HL-60 (cell line): ENCODE results near the gene CENPP.

Source experiments
- DNase-seq, 2 experiments: peaks; one replicate each; pipeline ENCODE4 v3.0.0-alpha.2; 2010 to 2020; ENCODE audit warnings: low read depth in 1 of 2, low spot score in 1 of 2
- H3K27ac ChIP-seq: fragments of 250-450 bp; sonication (Bioruptor Pico); replicated peaks from 2 replicates; pipeline ENCODE4 v1.5.1; 2020; ENCODE audit warnings: mild to moderate bottlenecking, moderate library complexity
- H3K27me3 ChIP-seq: fragments of 250-450 bp; sonication (Bioruptor Pico); 2 replicates; pipeline ENCODE4 v1.5.1; 2021; ENCODE audit warnings: mild to moderate bottlenecking, moderate library complexity; ENCODE audit not compliant: insufficient read depth, poor library complexity, severe bottlenecking
- H3K4me3 ChIP-seq: replicated peaks from 2 replicates; pipeline ENCODE4 v1.5.1; 2011; ENCODE audit warnings: mild to moderate bottlenecking, control low read depth, low read length; ENCODE audit not compliant: insufficient read depth
- GABPA ChIP-seq: IDR thresholded peaks from 2 replicates; pipeline ENCODE4 v1.6.1; 2012; ENCODE audit warnings: low read depth
- POLR2AphosphoS5 ChIP-seq: IDR thresholded peaks from 2 replicates; pipeline ENCODE4 v1.6.1; 2012; ENCODE audit warnings: low read depth
- SPI1 ChIP-seq: IDR thresholded peaks from 2 replicates; pipeline ENCODE4 v1.6.1; 2012; ENCODE audit warnings: low read depth, mild to moderate bottlenecking, borderline replicate concordance
- TF ChIP-seq, protein P1 (sequence below): IDR thresholded peaks from 2 replicates; pipeline ENCODE4 v1.6.1; 2012; ENCODE audit warnings: low read depth; ENCODE audit not compliant: insufficient replicate concordance
- TF ChIP-seq, protein P2 (sequence below): IDR thresholded peaks from one replicate; pipeline ENCODE4 v1.5.1; 2011; ENCODE audit warnings: low read length, control low read depth, inconsistent platforms; ENCODE audit not compliant: insufficient read depth

The CENPP gene

GRCh38 chr9:92509050-92509449 lies 183.3 kb downstream of the CENPP start:
- TF ChIP-seq, protein P1, sequence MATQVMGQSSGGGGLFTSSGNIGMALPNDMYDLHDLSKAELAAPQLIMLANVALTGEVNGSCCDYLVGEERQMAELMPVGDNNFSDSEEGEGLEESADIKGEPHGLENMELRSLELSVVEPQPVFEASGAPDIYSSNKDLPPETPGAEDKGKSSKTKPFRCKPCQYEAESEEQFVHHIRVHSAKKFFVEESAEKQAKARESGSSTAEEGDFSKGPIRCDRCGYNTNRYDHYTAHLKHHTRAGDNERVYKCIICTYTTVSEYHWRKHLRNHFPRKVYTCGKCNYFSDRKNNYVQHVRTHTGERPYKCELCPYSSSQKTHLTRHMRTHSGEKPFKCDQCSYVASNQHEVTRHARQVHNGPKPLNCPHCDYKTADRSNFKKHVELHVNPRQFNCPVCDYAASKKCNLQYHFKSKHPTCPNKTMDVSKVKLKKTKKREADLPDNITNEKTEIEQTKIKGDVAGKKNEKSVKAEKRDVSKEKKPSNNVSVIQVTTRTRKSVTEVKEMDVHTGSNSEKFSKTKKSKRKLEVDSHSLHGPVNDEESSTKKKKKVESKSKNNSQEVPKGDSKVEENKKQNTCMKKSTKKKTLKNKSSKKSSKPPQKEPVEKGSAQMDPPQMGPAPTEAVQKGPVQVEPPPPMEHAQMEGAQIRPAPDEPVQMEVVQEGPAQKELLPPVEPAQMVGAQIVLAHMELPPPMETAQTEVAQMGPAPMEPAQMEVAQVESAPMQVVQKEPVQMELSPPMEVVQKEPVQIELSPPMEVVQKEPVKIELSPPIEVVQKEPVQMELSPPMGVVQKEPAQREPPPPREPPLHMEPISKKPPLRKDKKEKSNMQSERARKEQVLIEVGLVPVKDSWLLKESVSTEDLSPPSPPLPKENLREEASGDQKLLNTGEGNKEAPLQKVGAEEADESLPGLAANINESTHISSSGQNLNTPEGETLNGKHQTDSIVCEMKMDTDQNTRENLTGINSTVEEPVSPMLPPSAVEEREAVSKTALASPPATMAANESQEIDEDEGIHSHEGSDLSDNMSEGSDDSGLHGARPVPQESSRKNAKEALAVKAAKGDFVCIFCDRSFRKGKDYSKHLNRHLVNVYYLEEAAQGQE, result no peak
- TF ChIP-seq SPI1, result no peak
- TF ChIP-seq GABPA, result no peak
- TF ChIP-seq, protein P2, sequence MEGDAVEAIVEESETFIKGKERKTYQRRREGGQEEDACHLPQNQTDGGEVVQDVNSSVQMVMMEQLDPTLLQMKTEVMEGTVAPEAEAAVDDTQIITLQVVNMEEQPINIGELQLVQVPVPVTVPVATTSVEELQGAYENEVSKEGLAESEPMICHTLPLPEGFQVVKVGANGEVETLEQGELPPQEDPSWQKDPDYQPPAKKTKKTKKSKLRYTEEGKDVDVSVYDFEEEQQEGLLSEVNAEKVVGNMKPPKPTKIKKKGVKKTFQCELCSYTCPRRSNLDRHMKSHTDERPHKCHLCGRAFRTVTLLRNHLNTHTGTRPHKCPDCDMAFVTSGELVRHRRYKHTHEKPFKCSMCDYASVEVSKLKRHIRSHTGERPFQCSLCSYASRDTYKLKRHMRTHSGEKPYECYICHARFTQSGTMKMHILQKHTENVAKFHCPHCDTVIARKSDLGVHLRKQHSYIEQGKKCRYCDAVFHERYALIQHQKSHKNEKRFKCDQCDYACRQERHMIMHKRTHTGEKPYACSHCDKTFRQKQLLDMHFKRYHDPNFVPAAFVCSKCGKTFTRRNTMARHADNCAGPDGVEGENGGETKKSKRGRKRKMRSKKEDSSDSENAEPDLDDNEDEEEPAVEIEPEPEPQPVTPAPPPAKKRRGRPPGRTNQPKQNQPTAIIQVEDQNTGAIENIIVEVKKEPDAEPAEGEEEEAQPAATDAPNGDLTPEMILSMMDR, result no peak
- no peak for TF ChIP-seq POLR2AphosphoS5
- H3K27me3 ChIP-seq, result no peaks in the 10 kb centered on the region
- no peak for DNase-seq

GRCh38 chr9:92510747-92511146 lies 185.0 kb downstream of the CENPP start:
- no peak for DNase-seq
- Histone ChIP-seq H3K4me3 (no peak overlapping the region), H3K27ac (no peak overlapping the region), H3K27me3 (no peaks in the 10 kb centered on the region)
- no peak for TF ChIP-seq POLR2AphosphoS5

More at GRCh38 chr9:92509050-92509449, 183.3 kb downstream of the CENPP start:
- no peak overlapping the region for H3K4me3 ChIP-seq
- no peak overlapping the region for H3K27ac ChIP-seq

DNA sequence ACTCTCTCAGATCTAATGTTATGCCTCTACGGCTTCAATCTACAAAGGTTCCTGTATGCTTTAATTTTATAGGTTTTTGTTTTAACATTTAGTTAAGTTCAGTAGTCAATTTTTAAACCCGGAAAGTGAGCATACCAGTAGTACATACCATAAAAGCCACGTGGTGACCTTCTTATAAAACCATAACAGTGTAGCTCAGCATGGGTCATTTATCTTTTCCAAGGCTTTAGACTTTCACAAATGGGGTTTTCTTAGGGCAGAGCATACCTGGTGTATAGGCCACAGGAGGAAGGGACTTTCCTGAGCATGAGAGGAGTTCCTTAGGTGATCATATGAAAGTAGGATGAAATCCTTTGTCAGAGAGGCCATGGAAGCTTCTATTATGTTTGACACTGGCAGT lies 186.9 kb downstream of the CENPP start:
- DNase-seq, result no peak
- no peak overlapping the region for H3K27ac ChIP-seq
- no peak overlapping the region for H3K4me3 ChIP-seq
- no peaks in the 10 kb centered on the region for H3K27me3 ChIP-seq
- TF ChIP-seq SPI1, result no peak
- TF ChIP-seq, protein P1, result no peak

DNA sequence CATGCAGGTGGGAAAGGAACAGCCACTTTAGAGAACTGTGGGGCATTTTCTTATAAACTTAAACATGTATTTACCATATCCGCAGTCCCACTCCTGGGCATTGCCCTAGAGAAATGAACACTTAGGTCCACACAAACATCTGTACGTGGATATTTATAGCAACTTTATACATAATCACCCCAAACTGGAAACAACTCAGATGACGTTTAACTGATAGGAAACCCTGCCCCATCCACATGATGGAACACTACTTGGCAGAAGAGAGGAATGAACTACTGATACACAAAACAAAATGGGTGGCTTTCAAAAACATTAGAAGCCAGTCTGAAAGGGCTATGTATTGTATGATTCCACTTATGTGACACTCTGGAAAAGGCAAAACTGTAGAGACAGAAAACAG lies 187.6 kb downstream of the CENPP start:
- H3K27me3 ChIP-seq, result no peaks in the 10 kb centered on the region
- H3K4me3 ChIP-seq, result no peak overlapping the region
- no peak for DNase-seq
- TF ChIP-seq SPI1 (no peak), POLR2AphosphoS5 (no peak), GABPA (no peak)
- TF ChIP-seq, protein P1, result no peak
- TF ChIP-seq, protein P2, result no peak
- no peak overlapping the region for H3K27ac ChIP-seq
